Endothelial cell of umbilical vein (primary cell): Measurements from ENCODE around the gene ASAP2. TPM values are rescaled to one million over a fixed set of nuclear protein-coding genes. Genes with fewer than 3 reads are reported as not detected.

Experiments
- BruUV-seq: library from RNA; stranded (reverse); fragments of 400-500 nt; replicated peaks from 2 replicates; lab custom pipeline; 2021; lab: Mats Ljungman, UMichigan
- CTCF ChIA-PET: fragments of 300-600, 350-600 bp; sonication (Branson Sonifier 250); formaldehyde crosslinking; loops from one replicate; lab custom pipeline; 2021; ENCODE audit warnings: antibody characterized with exemption, inconsistent platforms; lab: Charles Lee
- POLR2A ChIA-PET: fragments of 300-600, 350-600 bp; sonication (Branson Sonifier 250); formaldehyde crosslinking; loops from one replicate; lab custom pipeline; 2021; ENCODE audit warnings: antibody characterized with exemption, inconsistent platforms; lab: Charles Lee
- DNase-seq: peaks from one replicate; pipeline ENCODE4 v3.0.0-alpha.2; 2011; ENCODE audit warnings: low read depth, low spot score
- FAIRE-seq: peaks from 2 replicates; lab custom pipeline; 2011; peaks lifted over from hg19 to GRCh38; lab: Jason Lieb, UNC
- H2AFZ ChIP-seq: 2 replicates; pipeline ENCODE4 v1.6.0; 2012; ENCODE audit warnings: low read depth, low read length, control low read depth, inconsistent platforms
- H3K27ac ChIP-seq: 2 replicates; pipeline ENCODE4 v1.5.1; 2011; ENCODE audit warnings: low read depth, mild to moderate bottlenecking, control low read depth, low read length, moderate library complexity; ENCODE audit not compliant: insufficient read depth
- H3K27me3 ChIP-seq, 2 experiments: 2 replicates each; pipeline versions ENCODE4 v1.6.0 to v1.6.1; 2011; ENCODE audit warnings: low read length in 2 of 2, mixed read lengths in 1 of 2; ENCODE audit not compliant: control insufficient read depth in 2 of 2, insufficient read depth in 2 of 2
- H3K36me3 ChIP-seq, 2 experiments: 2 replicates in 1 of 2; 3 replicates in 1 of 2; pipeline ENCODE4 v1.5.1; 2011; ENCODE audit warnings: low read length in 2 of 2, mild to moderate bottlenecking in 1 of 2, moderate library complexity in 1 of 2; ENCODE audit not compliant: control insufficient read depth in 2 of 2, insufficient read depth in 2 of 2; ENCODE audit errors: extremely low read depth in 1 of 2
- H3K4me1 ChIP-seq: 3 replicates; pipeline ENCODE4 v1.5.1; 2011; ENCODE audit warnings: mild to moderate bottlenecking, low read length; ENCODE audit not compliant: control insufficient read depth, insufficient read depth; ENCODE audit errors: extremely low read depth
- H3K4me2 ChIP-seq: 2 replicates; pipeline ENCODE4 v1.6.1; 2011; ENCODE audit warnings: low read length, control low read depth, mixed read lengths; ENCODE audit not compliant: insufficient read depth
- H3K4me3 ChIP-seq, 3 experiments: fragments of 200-600 bp in 1 of 3; sonication (generic), shearing (Covaris generic) in 1 of 3; replicated peaks in 1 of 3; 2 replicates each; pipeline ENCODE4 v1.5.1; 2011 to 2016; ENCODE audit warnings: control low read depth in 3 of 3, low read length in 3 of 3, mild to moderate bottlenecking in 2 of 3, inconsistent platforms in 1 of 3, low read depth in 1 of 3, moderate library complexity in 1 of 3; ENCODE audit not compliant: insufficient read depth in 1 of 3
- H3K79me2 ChIP-seq: 2 replicates; pipeline ENCODE4 v1.6.0; 2012; ENCODE audit warnings: low read length, inconsistent platforms; ENCODE audit not compliant: control insufficient read depth, insufficient read depth
- H3K9ac ChIP-seq: replicated peaks from 2 replicates; pipeline ENCODE3; 2011; ENCODE audit warnings: low read length, control low read depth; ENCODE audit not compliant: insufficient read depth; ENCODE audit errors: extremely low read depth
- H3K9me1 ChIP-seq: replicated peaks from 3 replicates; pipeline ENCODE4 v1.6.0; 2011; ENCODE audit warnings: mild to moderate bottlenecking, low read length; ENCODE audit not compliant: control insufficient read depth, insufficient read depth; ENCODE audit errors: extremely low read depth
- H3K9me3 ChIP-seq: replicated peaks from 2 replicates; pipeline ENCODE4 v1.5.1; 2012; ENCODE audit warnings: low read length, inconsistent platforms; ENCODE audit not compliant: control insufficient read depth, insufficient read depth
- H4K20me1 ChIP-seq: replicated peaks from 2 replicates; pipeline ENCODE3; 2011; ENCODE audit warnings: mild to moderate bottlenecking, low read length; ENCODE audit not compliant: control insufficient read depth, insufficient read depth; ENCODE audit errors: extremely low read depth
- CTCF ChIP-seq, 2 donors: IDR thresholded peaks; 1 replicate in 1 of 2; 2 replicates in 1 of 2; pipeline ENCODE4 v1.5.1; 2011; ENCODE audit warnings: low read length in 2 of 2, mild to moderate bottlenecking in 2 of 2, moderate library complexity in 2 of 2, control low read depth in 1 of 2, inconsistent platforms in 1 of 2, low read depth in 1 of 2; ENCODE audit not compliant: insufficient read depth in 1 of 2; ENCODE audit errors: extremely low read depth in 1 of 2
- EZH2 ChIP-seq: IDR thresholded peaks from 2 replicates; pipeline ENCODE4 v1.6.1; 2012; ENCODE audit warnings: borderline replicate concordance, low read depth, mild to moderate bottlenecking, moderate library complexity, low read length, inconsistent platforms; ENCODE audit not compliant: severe bottlenecking
- FOS ChIP-seq: IDR thresholded peaks from 2 replicates; pipeline ENCODE4 v1.6.1; 2011; ENCODE audit warnings: mild to moderate bottlenecking, low read length, moderate library complexity, borderline replicate concordance; ENCODE audit not compliant: insufficient read depth
- GATA2 ChIP-seq: IDR thresholded peaks from 2 replicates; pipeline ENCODE4 v1.7.0; 2011; ENCODE audit warnings: low read depth, mild to moderate bottlenecking, moderate library complexity, mixed read lengths, low read length; ENCODE audit not compliant: insufficient read length, insufficient read depth
- JUN ChIP-seq: IDR thresholded peaks from 2 replicates; pipeline ENCODE4 v1.6.1; 2011; ENCODE audit warnings: borderline replicate concordance, low read depth; ENCODE audit not compliant: insufficient read length, insufficient read depth
- MAX ChIP-seq: IDR thresholded peaks from 2 replicates; pipeline ENCODE4 v1.6.1; 2011; ENCODE audit not compliant: insufficient read depth, insufficient read length
- MYC ChIP-seq: IDR thresholded peaks from one replicate; pipeline ENCODE4 v1.6.1; 2011; ENCODE audit warnings: mild to moderate bottlenecking, low read depth, low read length
- POLR2A ChIP-seq: IDR thresholded peaks from 2 replicates; pipeline ENCODE4 v1.6.1; 2012; ENCODE audit warnings: low read depth, mild to moderate bottlenecking, control low read depth, low read length
- POLR2AphosphoS5 ChIP-seq: IDR thresholded peaks from 2 replicates; pipeline ENCODE4 v1.6.1; 2012; ENCODE audit warnings: low read depth, mild to moderate bottlenecking, control low read depth, low read length, moderate library complexity; ENCODE audit not compliant: insufficient read depth
- dilution Hi-C: fragments of 300-500 bp; cut with MboI; formaldehyde crosslinking; loops from one replicate; pipeline ENCODE4 v1.15.0; 2019; ENCODE audit warnings: low sequenced_read_pairs; ENCODE audit not compliant: extremely low pct_ligation_motif_present
- intact Hi-C: fragments of 100-400 bp; cut with micrococcal nuclease; formaldehyde crosslinking; loops from one replicate; pipeline ENCODE4 v1.10.0; 2022
- polyA plus RNA-seq, 4 experiments: library from polyadenylated mRNA; depleted of rRNA in 3 of 4; stranded (reverse) in 3 of 4; unstranded in 1 of 4; fragments of >200 nt; gene quantifications; 2 replicates each; pipeline versions ENCODE4 v1.2.1 to v1.2.3, GENCODE V29; 2011 to 2012; ENCODE audit warnings: missing spikeins in 1 of 4
- total RNA-seq: library from RNA; stranded (reverse); gene quantifications from 2 replicates; pipeline ENCODE4 v1.2.3, GENCODE V29; 2021

ASAP2 gene
- total and polyA plus RNA-seq, 2 donors (not counting 3 experiments of a cell fraction or from before 2014, with no cell fraction given), result 31.1 to 79.2 TPM

GRCh38 chr2:9388950-9389911, 182.6 kb downstream of the ASAP2 start:
- Histone ChIP-seq H3K4me1 (no peaks in the 10 kb centered on the region), H3K4me2 (no peak overlapping the region), H3K79me2 (no peaks in the 10 kb centered on the region), H4K20me1 (no peaks in the 10 kb centered on the region), H3K36me3 (peaks cover 33 to 54% of the 10 kb centered on the region in 2 experiments), H2AFZ (no peak overlapping the region), H3K27me3 (no peaks in the 10 kb centered on the region), H3K9ac (no peak overlapping the region), H3K9me1 (no peaks in the 10 kb centered on the region), H3K9me3 (no peaks in the 10 kb centered on the region), H3K4me3 (no peak overlapping the region), H3K27ac (no peak overlapping the region)
- no TSS peak for BruUV-seq
- DNase-seq (no peak), FAIRE-seq (no peak)
- intact Hi-C loops, result no loop called here
- POLR2A ChIA-PET, result no interaction called here
- CTCF ChIA-PET, result no interaction called here
- dilution Hi-C loops, result no loop called here
- TF ChIP-seq MYC, result no peak

GRCh38 chr2:9390151-9390850, 183.7 kb downstream of the ASAP2 start:
- Histone ChIP-seq H4K20me1 (no peaks in the 10 kb centered on the region), H3K4me1 (no peaks in the 10 kb centered on the region), H3K9me3 (no peaks in the 10 kb centered on the region), H3K9ac (no peak overlapping the region), H2AFZ (no peak overlapping the region), H3K36me3 (peaks cover 37 to 48% of the 10 kb centered on the region in 2 experiments), H3K27ac (no peak overlapping the region), H3K27me3 (no peaks in the 10 kb centered on the region), H3K4me2 (no peak overlapping the region), H3K79me2 (no peaks in the 10 kb centered on the region), H3K4me3 (no peak overlapping the region), H3K9me1 (no peaks in the 10 kb centered on the region)
- dilution Hi-C loops (no loop called here), intact Hi-C loops (no loop called here)
- CTCF ChIA-PET, result no interaction called here
- POLR2A ChIA-PET, result no interaction called here
- DNase-seq (no peak), FAIRE-seq (no peak)
- TF ChIP-seq EZH2 (no peak), MYC (no peak), POLR2AphosphoS5 (no peak), CTCF (IDR thresholded peaks at IDR 0.05; ENCODE audit: extremely low read depth in 1 of 2, insufficient read depth in 1 of 2, low read depth in 1 of 2, low read length in 2 of 2) (no peak), GATA2 (no peak), FOS (no peak), POLR2A (no peak), JUN (no peak), MAX (no peak)
- no TSS peak for BruUV-seq
